HepG2 (cell line): ENCODE results near the gene SP6. TPM values are rescaled to one million over a fixed set of nuclear protein-coding genes. Genes with fewer than 3 reads are reported as not detected.
A peak's percentile ranks its signal among the peaks of the same experiment; 100 is the strongest.

ENCODE experiments used
- ATAC-seq: fragments of 200-7000 bp; cut with Tn5 transposase; 3 replicates; pipeline ENCODE4 v1.9.1; 2020; ENCODE audit warnings: mild to moderate bottlenecking, moderate library complexity
- BruUV-seq: library from RNA; stranded (reverse); fragments of 400-500 nt; replicated peaks from 2 replicates; lab custom pipeline; 2021; lab: Mats Ljungman, UMichigan
- CTCF ChIA-PET: fragments of 300-600 bp; formaldehyde crosslinking; extraction: SDS; loops from one replicate; lab custom pipeline; 2021; ENCODE audit warnings: low total read pairs, inconsistent platforms, low intra/inter-chr PET ratio; lab: Yijun Ruan, JAX
- POLR2A ChIA-PET: fragments of 350-600 bp; sonication (Branson Sonifier 250); formaldehyde crosslinking; loops from one replicate; lab custom pipeline; 2020; ENCODE audit warnings: antibody characterized with exemption, inconsistent platforms; lab: Yijun Ruan, JAX
- DNase-seq: peaks from one replicate; pipeline ENCODE4 v3.0.0-alpha.2; 2015; ENCODE audit warnings: low spot score
- FAIRE-seq: peaks from 3 replicates; lab custom pipeline; 2011; peaks lifted over from hg19 to GRCh38; lab: Jason Lieb, UNC
- H2AFZ ChIP-seq: one replicate; pipeline ENCODE4 v1.6.1; 2011; ENCODE audit warnings: low read length, inconsistent platforms
- H3K27ac ChIP-seq: fragments of 300-600 bp; 3 replicates; pipeline ENCODE4 v1.8.0; 2011; ENCODE audit warnings: mixed run types, mild to moderate bottlenecking, mixed read lengths, low read length, inconsistent platforms; ENCODE audit not compliant: insufficient read depth; ENCODE audit errors: extremely low read length
- H3K27me3 ChIP-seq, 2 experiments: fragments of 200-600 bp in 1 of 2; 2 replicates in 1 of 2; 3 replicates in 1 of 2; pipeline versions ENCODE4 v1.6.0 to v1.8.0; 2011; ENCODE audit warnings: low read length in 2 of 2, mild to moderate bottlenecking in 2 of 2, moderate library complexity in 2 of 2, inconsistent platforms in 1 of 2; ENCODE audit not compliant: insufficient read depth in 2 of 2, control insufficient read depth in 1 of 2
- H3K36me3 ChIP-seq, 2 experiments: fragments of 200-600 bp in 1 of 2; replicated peaks in 1 of 2; 2 replicates in 1 of 2; 3 replicates in 1 of 2; pipeline versions ENCODE4 v1.5.1 to v1.8.0; 2011; ENCODE audit warnings: low read length in 2 of 2, inconsistent platforms in 1 of 2; ENCODE audit not compliant: insufficient read depth in 2 of 2, control insufficient read depth in 1 of 2
- H3K4me1 ChIP-seq: 2 replicates; pipeline ENCODE4 v1.5.1; 2012; ENCODE audit warnings: low read length, inconsistent platforms; ENCODE audit not compliant: insufficient read depth
- H3K4me2 ChIP-seq: 2 replicates; pipeline ENCODE4 v1.6.0; 2011; ENCODE audit warnings: low read depth, low read length, inconsistent platforms
- H3K4me3 ChIP-seq, 3 experiments: fragments of 200-600 bp in 1 of 3; sonication (generic), shearing (Covaris generic) in 1 of 3; replicated peaks in 1 of 3; 2 replicates each; pipeline ENCODE4 v1.5.1; 2011 to 2016; ENCODE audit warnings: low read length in 3 of 3, inconsistent platforms in 2 of 3, low read depth in 2 of 3, mild to moderate bottlenecking in 2 of 3, control low read depth in 1 of 3, mixed read lengths in 1 of 3; ENCODE audit not compliant: insufficient read depth in 1 of 3
- H3K79me2 ChIP-seq: one replicate; pipeline ENCODE4 v1.6.1; 2011; ENCODE audit warnings: low read length, inconsistent platforms; ENCODE audit not compliant: insufficient read depth
- H3K9ac ChIP-seq: 2 replicates; pipeline ENCODE4 v1.6.0; 2011; ENCODE audit warnings: mild to moderate bottlenecking, low read depth, low read length, inconsistent platforms; ENCODE audit not compliant: insufficient read depth
- H3K9me3 ChIP-seq: 2 replicates; pipeline ENCODE4 v1.5.1; 2012; ENCODE audit warnings: mild to moderate bottlenecking, low read length
- H4K20me1 ChIP-seq: 2 replicates; pipeline ENCODE4 v1.6.0; 2011; ENCODE audit warnings: inconsistent platforms, mild to moderate bottlenecking, low read length, moderate library complexity; ENCODE audit not compliant: insufficient read depth
- AKAP8 ChIP-seq: sonication (generic); formaldehyde crosslinking; IDR thresholded peaks from 2 replicates; pipeline ENCODE4 v1.5.1; 2020; ENCODE audit warnings: mild to moderate bottlenecking, missing genetic modification reagents
- CBX1 ChIP-seq: IDR thresholded peaks from one replicate; pipeline ENCODE4 v1.6.1; 2016; ENCODE audit warnings: antibody characterized with exemption, low read depth
- EZH2 ChIP-seq: conservative IDR thresholded peaks from 2 replicates; pipeline ENCODE4 v1.6.1; 2012; ENCODE audit warnings: mild to moderate bottlenecking, low read depth, low read length, moderate library complexity
- ISX ChIP-seq: sonication (generic); formaldehyde crosslinking; conservative IDR thresholded peaks from 2 replicates; pipeline ENCODE4 v1.5.0; 2020; ENCODE audit warnings: missing genetic modification reagents
- MED8 ChIP-seq: sonication (generic); formaldehyde crosslinking; IDR thresholded peaks from 2 replicates; pipeline ENCODE4 v1.8.1; 2023; ENCODE audit warnings: mild to moderate bottlenecking, missing genetic modification reagents; ENCODE audit not compliant: insufficient replicate concordance
- MTA3 ChIP-seq: sonication (generic); formaldehyde crosslinking; IDR thresholded peaks from 2 replicates; pipeline ENCODE4 v1.4.0; 2020; ENCODE audit warnings: missing genetic modification reagents
- RBM39 ChIP-seq: fragments of 200-400 bp; formaldehyde crosslinking; IDR thresholded peaks from one replicate; pipeline ENCODE4 v1.6.1; 2018; ENCODE audit warnings: antibody characterized with exemption, mild to moderate bottlenecking, low read depth, low read length; ENCODE audit not compliant: poor library complexity, severe bottlenecking
- SSRP1 ChIP-seq: IDR thresholded peaks from 2 replicates; pipeline ENCODE4 v1.6.1; 2016; ENCODE audit warnings: control low read depth
- ZNF264 ChIP-seq: sonication (generic); formaldehyde crosslinking; IDR thresholded peaks from 2 replicates; pipeline ENCODE4 v1.4.0; 2020; ENCODE audit warnings: missing genetic modification reagents
- ZNF292 ChIP-seq: sonication (generic); formaldehyde crosslinking; IDR thresholded peaks from 2 replicates; pipeline ENCODE4 v1.8.1; 2022; ENCODE audit warnings: mild to moderate bottlenecking, low read depth, missing genetic modification reagents, borderline replicate concordance
- ZNF567 ChIP-seq: sonication (generic); formaldehyde crosslinking; IDR thresholded peaks from 2 replicates; pipeline ENCODE4 v1.8.1; 2023; ENCODE audit warnings: mild to moderate bottlenecking, missing genetic modification reagents, borderline replicate concordance
- ZNF569 ChIP-seq: sonication (generic); formaldehyde crosslinking; IDR thresholded peaks from 2 replicates; pipeline ENCODE4 v1.5.0; 2020; ENCODE audit warnings: mild to moderate bottlenecking, missing genetic modification reagents, moderate library complexity, borderline replicate concordance
- ZNF589 ChIP-seq: sonication (generic); formaldehyde crosslinking; conservative IDR thresholded peaks from 2 replicates; pipeline ENCODE4 v1.8.0; 2022; ENCODE audit warnings: mild to moderate bottlenecking, moderate library complexity, missing genetic modification reagents
- ZNF737 ChIP-seq: sonication (generic); formaldehyde crosslinking; IDR thresholded peaks from 2 replicates; pipeline ENCODE4 v1.5.0; 2020; ENCODE audit warnings: missing genetic modification reagents, mild to moderate bottlenecking, borderline replicate concordance
- ZNF790 ChIP-seq: sonication (generic); formaldehyde crosslinking; IDR thresholded peaks from 2 replicates; pipeline ENCODE4 v1.8.0; 2022; ENCODE audit warnings: missing genetic modification reagents, mild to moderate bottlenecking, borderline replicate concordance
- ZNF883 ChIP-seq: sonication (generic); formaldehyde crosslinking; IDR thresholded peaks from 2 replicates; pipeline ENCODE4 v1.5.1; 2020; ENCODE audit warnings: mild to moderate bottlenecking, missing genetic modification reagents; ENCODE audit errors: not compliant biosample characterization
- ZZZ3 ChIP-seq: sonication (generic); formaldehyde crosslinking; IDR thresholded peaks from 2 replicates; pipeline ENCODE4 v1.4.0; 2020; ENCODE audit warnings: missing genetic modification reagents, mild to moderate bottlenecking, borderline replicate concordance
- WGBS: methylation state at CpG from one replicate; pipeline ENCODE4 v1.1.6; 2017; ENCODE audit warnings: low lambda C conversion rate; 5-methylcytosine and 5-hydroxymethylcytosine counted together
- in situ Hi-C: cut with HindIII; loops from 2 replicates; pipeline ENCODE4 v1.10.0; 2017; ENCODE audit warnings: low pct_unique_long_range_greater_than_20kb; ENCODE audit not compliant: extremely low pct_ligation_motif_present
- intact Hi-C: fragments of 100-400 bp; cut with micrococcal nuclease; formaldehyde crosslinking; loops from one replicate; pipeline ENCODE4 v1.10.0; 2022; ENCODE audit not compliant: unreplicated experiment
- polyA plus RNA-seq, 8 experiments: library from polyadenylated mRNA; depleted of rRNA in 3 of 8; stranded (reverse) in 7 of 8; unstranded in 1 of 8; fragments of >200 nt; fragmentation: Illumina TruSeq in 4 of 8; extraction: Trizol in 4 of 8; gene quantifications; 2 replicates each; pipeline versions ENCODE4 v1.2.1 to v1.2.3, GENCODE V29; 2011 to 2016; ENCODE audit warnings: low read depth in 4 of 8, missing spikeins in 1 of 8, mixed read lengths in 1 of 8; ENCODE audit not compliant: insufficient read depth in 1 of 8
- total RNA-seq, 5 experiments: library from RNA; depleted of rRNA; stranded (reverse); fragments of >200 nt; fragmentation: Illumina TruSeq; extraction: Trizol; gene quantifications; 2 replicates each; pipeline ENCODE4 v1.2.3, GENCODE V29; 2016; ENCODE audit warnings: low read depth in 1 of 5
- TF ChIP-seq, protein P1 (sequence below): sonication (generic); formaldehyde crosslinking; IDR thresholded peaks from 2 replicates; pipeline ENCODE4 v1.5.0; 2020; ENCODE audit warnings: mild to moderate bottlenecking, missing genetic modification reagents, moderate library complexity
- TF ChIP-seq, protein P2 (sequence below): sonication (generic); formaldehyde crosslinking; IDR thresholded peaks from 2 replicates; pipeline ENCODE4 v1.4.0; 2020; ENCODE audit warnings: low read depth, mild to moderate bottlenecking, missing genetic modification reagents
- TF ChIP-seq, protein P3 (sequence below): sonication (generic); formaldehyde crosslinking; IDR thresholded peaks from 2 replicates; pipeline ENCODE4 v1.5.0; 2020; ENCODE audit warnings: missing genetic modification reagents

SP6 gene
- total and polyA plus RNA-seq, 2 of the 13 experiments (the other 11 are each of a cell fraction or from before 2014, with no cell fraction given) = 0.07 TPM

DNA sequence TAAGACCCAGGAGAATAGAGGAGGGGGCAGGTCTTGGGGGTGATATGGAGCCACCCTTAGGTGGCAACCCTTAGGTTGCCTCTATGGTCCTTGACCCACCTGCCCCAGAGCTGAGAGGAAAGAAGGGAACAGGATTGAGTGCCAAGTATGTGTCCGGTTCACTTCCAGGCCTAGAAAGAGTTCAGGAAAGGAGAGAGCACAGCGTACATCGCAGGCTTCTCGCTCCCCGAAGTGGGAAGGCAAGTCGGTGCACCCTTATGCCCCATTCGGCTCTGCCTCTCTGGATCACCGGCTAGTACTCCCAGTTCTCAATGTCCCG lies 631 bp downstream of the SP6 start:
- Histone ChIP-seq H3K4me3 (peak overlapping the region; percentile 44 to 74 (median 54)), H3K27me3 (peaks cover 19 to 66% of the 10 kb centered on the region in 2 experiments), H3K4me1 (peaks cover 12% of the 10 kb centered on the region), H2AFZ (no peak overlapping the region), H3K9ac (peak overlapping the region; percentile 39; the same call in 1 of the 2 replicates), H3K79me2 (no peaks in the 10 kb centered on the region), H3K4me2 (peak overlapping the region; percentile 91), H3K27ac (no peak overlapping the region), H3K9me3 (no peaks in the 10 kb centered on the region), H3K36me3 (no peaks in the 10 kb centered on the region), H4K20me1 (no peaks in the 10 kb centered on the region)
- WGBS = 6% methylated on average over 9 of the region's 9 CpGs
- DNase-seq = no peak
- POLR2A ChIA-PET = interaction anchor here (0.8 to 2.8 kb wide), 8 partner anchors 9 to 121 kb away, joined by 3 to 28 read pairs (median 6); partner anchors contain the start of genes CDK5RAP3, LRRC46, MRPL10 and PNPO
- peak; percentile 14; the same call in 2 of the 3 replicates for ATAC-seq
- CTCF ChIA-PET = interaction anchor here (1.3 kb wide), 1 partner anchor 39 kb away, joined by 4 read pairs; no protein-coding TSS in a partner anchor
- FAIRE-seq = no peak
- intact Hi-C loops = no loop called here
- in situ Hi-C loops = no loop called here
- no TSS peak for BruUV-seq
- TF ChIP-seq EZH2 (peak; percentile 97), RBM39 (no peak), ZZZ3 (no peak), ISX (CRISPR knock-in tag) (no peak), ZNF737 (0 out of 2 replicates have a peak, but pooled peaks have one; percentile 44), ZNF589 (CRISPR knock-in tag) (no peak), ZNF567 (CRISPR knock-in tag) (no peak), ZNF790 (CRISPR knock-in tag) (no peak), ZNF883 (CRISPR knock-in tag) (no peak), ZNF264 (CRISPR knock-in tag) (0 out of 2 replicates have a peak, but pooled peaks have one; percentile 4), ZNF292 (CRISPR knock-in tag) (no peak), SSRP1 (no peak), CBX1 (no peak), AKAP8 (CRISPR knock-in tag) (0 out of 2 replicates have a peak, but pooled peaks have one; percentile 55), MED8 (no peak), ZNF569 (no peak), MTA3 (CRISPR knock-in tag) (no peak)
- TF ChIP-seq, protein P1, sequence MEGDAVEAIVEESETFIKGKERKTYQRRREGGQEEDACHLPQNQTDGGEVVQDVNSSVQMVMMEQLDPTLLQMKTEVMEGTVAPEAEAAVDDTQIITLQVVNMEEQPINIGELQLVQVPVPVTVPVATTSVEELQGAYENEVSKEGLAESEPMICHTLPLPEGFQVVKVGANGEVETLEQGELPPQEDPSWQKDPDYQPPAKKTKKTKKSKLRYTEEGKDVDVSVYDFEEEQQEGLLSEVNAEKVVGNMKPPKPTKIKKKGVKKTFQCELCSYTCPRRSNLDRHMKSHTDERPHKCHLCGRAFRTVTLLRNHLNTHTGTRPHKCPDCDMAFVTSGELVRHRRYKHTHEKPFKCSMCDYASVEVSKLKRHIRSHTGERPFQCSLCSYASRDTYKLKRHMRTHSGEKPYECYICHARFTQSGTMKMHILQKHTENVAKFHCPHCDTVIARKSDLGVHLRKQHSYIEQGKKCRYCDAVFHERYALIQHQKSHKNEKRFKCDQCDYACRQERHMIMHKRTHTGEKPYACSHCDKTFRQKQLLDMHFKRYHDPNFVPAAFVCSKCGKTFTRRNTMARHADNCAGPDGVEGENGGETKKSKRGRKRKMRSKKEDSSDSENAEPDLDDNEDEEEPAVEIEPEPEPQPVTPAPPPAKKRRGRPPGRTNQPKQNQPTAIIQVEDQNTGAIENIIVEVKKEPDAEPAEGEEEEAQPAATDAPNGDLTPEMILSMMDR = no peak
- TF ChIP-seq, protein P2, sequence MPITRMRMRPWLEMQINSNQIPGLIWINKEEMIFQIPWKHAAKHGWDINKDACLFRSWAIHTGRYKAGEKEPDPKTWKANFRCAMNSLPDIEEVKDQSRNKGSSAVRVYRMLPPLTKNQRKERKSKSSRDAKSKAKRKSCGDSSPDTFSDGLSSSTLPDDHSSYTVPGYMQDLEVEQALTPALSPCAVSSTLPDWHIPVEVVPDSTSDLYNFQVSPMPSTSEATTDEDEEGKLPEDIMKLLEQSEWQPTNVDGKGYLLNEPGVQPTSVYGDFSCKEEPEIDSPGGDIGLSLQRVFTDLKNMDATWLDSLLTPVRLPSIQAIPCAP (CRISPR knock-in tag) = no peak
- TF ChIP-seq, protein P3, sequence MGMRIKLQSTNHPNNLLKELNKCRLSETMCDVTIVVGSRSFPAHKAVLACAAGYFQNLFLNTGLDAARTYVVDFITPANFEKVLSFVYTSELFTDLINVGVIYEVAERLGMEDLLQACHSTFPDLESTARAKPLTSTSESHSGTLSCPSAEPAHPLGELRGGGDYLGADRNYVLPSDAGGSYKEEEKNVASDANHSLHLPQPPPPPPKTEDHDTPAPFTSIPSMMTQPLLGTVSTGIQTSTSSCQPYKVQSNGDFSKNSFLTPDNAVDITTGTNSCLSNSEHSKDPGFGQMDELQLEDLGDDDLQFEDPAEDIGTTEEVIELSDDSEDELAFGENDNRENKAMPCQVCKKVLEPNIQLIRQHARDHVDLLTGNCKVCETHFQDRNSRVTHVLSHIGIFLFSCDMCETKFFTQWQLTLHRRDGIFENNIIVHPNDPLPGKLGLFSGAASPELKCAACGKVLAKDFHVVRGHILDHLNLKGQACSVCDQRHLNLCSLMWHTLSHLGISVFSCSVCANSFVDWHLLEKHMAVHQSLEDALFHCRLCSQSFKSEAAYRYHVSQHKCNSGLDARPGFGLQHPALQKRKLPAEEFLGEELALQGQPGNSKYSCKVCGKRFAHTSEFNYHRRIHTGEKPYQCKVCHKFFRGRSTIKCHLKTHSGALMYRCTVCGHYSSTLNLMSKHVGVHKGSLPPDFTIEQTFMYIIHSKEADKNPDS (CRISPR knock-in tag) = no peak
